A549 (cell line): ENCODE results near the gene HRH4. TPM values are rescaled to one million over a fixed set of nuclear protein-coding genes. Genes with fewer than 3 reads are reported as not detected.

Experiments
- ATAC-seq, 2 experiments: fragments of 200-7000 bp in 1 of 2; fragments of >200 bp in 1 of 2; cut with Nextera tagmentation in 1 of 2; cut with Tn5 transposase in 1 of 2; 3 replicates each; pipeline versions ENCODE4 v1.8.0 to v1.9.1; 2018 to 2020; ENCODE audit warnings: mild to moderate bottlenecking in 1 of 2, moderate library complexity in 1 of 2
- CTCF ChIA-PET: fragments of 300-600 bp; sonication (Branson Sonifier 250); formaldehyde crosslinking; extraction: SDS; loops from one replicate; lab custom pipeline; 2021; ENCODE audit warnings: antibody characterized with exemption, inconsistent platforms; lab: Yijun Ruan, JAX
- POLR2A ChIA-PET: fragments of 350-600 bp; formaldehyde crosslinking; extraction: SDS; loops from one replicate; lab custom pipeline; 2021; ENCODE audit warnings: antibody characterized with exemption, inconsistent platforms; lab: Yijun Ruan, JAX
- DNase-seq, 2 experiments: peaks; one replicate each; pipeline versions ENCODE4 v3.0.0 to v3.0.0-alpha.2; 2011 to 2016; ENCODE audit warnings: low read depth in 1 of 2, low spot score in 1 of 2
- FAIRE-seq: peaks from 2 replicates; lab custom pipeline; 2011; peaks lifted over from hg19 to GRCh38; lab: Jason Lieb, UNC
- H3K27ac ChIP-seq, 2 experiments: fragments of >200 bp; sonication (Bioruptor Twin); formaldehyde crosslinking; 3 replicates each; pipeline ENCODE4 v1.5.1; 2016 to 2017
- H3K4me1 ChIP-seq: fragments of >200 bp; sonication (Bioruptor Twin); formaldehyde crosslinking; 3 replicates; pipeline ENCODE4 v1.6.1; 2016
- H3K4me2 ChIP-seq: fragments of >200 bp; sonication (Bioruptor Twin); formaldehyde crosslinking; 3 replicates; pipeline ENCODE4 v1.6.1; 2016
- H3K4me3 ChIP-seq: fragments of >200 bp; sonication (Bioruptor Twin); formaldehyde crosslinking; 3 replicates; pipeline ENCODE4 v1.5.1; 2016
- H3K9me3 ChIP-seq: fragments of >200 bp; sonication (Bioruptor Twin); formaldehyde crosslinking; 3 replicates; pipeline ENCODE4 v1.6.1; 2016
- BCL3 ChIP-seq: fragments of >200 bp; sonication (Bioruptor Twin); formaldehyde crosslinking; IDR thresholded peaks from 3 replicates; pipeline ENCODE4 v1.6.1; 2016
- BHLHE40 ChIP-seq: IDR thresholded peaks from 2 replicates; pipeline ENCODE4 v1.6.1; 2012; ENCODE audit warnings: low read depth, low read length, inconsistent platforms
- CHD4 ChIP-seq: fragments of 200-600 bp; sonication (generic); IDR thresholded peaks from 2 replicates; pipeline ENCODE4 v1.6.1; 2016; ENCODE audit warnings: antibody characterized with exemption, mild to moderate bottlenecking, borderline replicate concordance
- EHMT2 ChIP-seq: fragments of 200-600 bp; sonication (generic); IDR thresholded peaks from 2 replicates; pipeline ENCODE4 v1.6.1; 2016; ENCODE audit warnings: antibody characterized with exemption, low read depth, mild to moderate bottlenecking, moderate library complexity
- ESRRA ChIP-seq: fragments of 150-350 bp; IDR thresholded peaks from 2 replicates; pipeline ENCODE4 v1.6.1; 2014; ENCODE audit warnings: mild to moderate bottlenecking, low read length, borderline replicate concordance
- FOSB ChIP-seq: fragments of 250-450 bp; sonication (Bioruptor Pico); IDR thresholded peaks from 2 replicates; pipeline ENCODE4 v1.5.0; 2020; ENCODE audit warnings: mild to moderate bottlenecking, moderate library complexity
- JUNB ChIP-seq: fragments of >200 bp; sonication (Bioruptor Twin); formaldehyde crosslinking; IDR thresholded peaks from 2 replicates; pipeline ENCODE4 v1.6.1; 2016
- NFE2L2 ChIP-seq: fragments of 150-350 bp; conservative IDR thresholded peaks from 2 replicates; pipeline ENCODE4 v1.6.1; 2014; ENCODE audit warnings: low read length
- NPAS2 ChIP-seq: fragments of 250-450 bp; sonication (Bioruptor Pico); IDR thresholded peaks from 2 replicates; pipeline ENCODE4 v1.8.0; 2022; ENCODE audit warnings: mild to moderate bottlenecking, moderate library complexity, borderline replicate concordance
- NR3C1 ChIP-seq: fragments of >200 bp; sonication (Bioruptor Twin); formaldehyde crosslinking; IDR thresholded peaks from 3 replicates; pipeline ENCODE4 v1.6.1; 2017
- PHF8 ChIP-seq: fragments of 200-600 bp; sonication (generic); IDR thresholded peaks from 2 replicates; pipeline ENCODE4 v1.6.1; 2016; ENCODE audit warnings: low read depth, mild to moderate bottlenecking, antibody characterized with exemption, moderate library complexity, borderline replicate concordance
- POLR2AphosphoS2 ChIP-seq: conservative IDR thresholded peaks from 2 replicates; pipeline ENCODE4 v1.6.1; 2012; ENCODE audit warnings: low read length, improper control_type of control experiment, inconsistent platforms
- RARB ChIP-seq: fragments of 250-450 bp; sonication (Bioruptor Pico); IDR thresholded peaks from 2 replicates; pipeline ENCODE4 v1.8.0; 2021; ENCODE audit warnings: mild to moderate bottlenecking, moderate library complexity
- RFX5 ChIP-seq: fragments of 450-650 bp; IDR thresholded peaks from 2 replicates; pipeline ENCODE4 v1.7.1; 2014; ENCODE audit warnings: antibody characterized with exemption, mild to moderate bottlenecking, moderate library complexity
- RNF2 ChIP-seq: fragments of 200-600 bp; sonication (generic); IDR thresholded peaks from 2 replicates; pipeline ENCODE4 v1.6.1; 2016; ENCODE audit warnings: low read depth, mild to moderate bottlenecking, antibody characterized with exemption, moderate library complexity, borderline replicate concordance
- TFCP2L1 ChIP-seq: fragments of 250-450 bp; sonication (Bioruptor Pico); IDR thresholded peaks from 2 replicates; pipeline ENCODE4 v1.5.0; 2021; ENCODE audit warnings: mild to moderate bottlenecking
- TP53 ChIP-seq: fragments of 250-450 bp; sonication (Bioruptor Pico); IDR thresholded peaks from 2 replicates; pipeline ENCODE4 v1.5.0; 2021; ENCODE audit warnings: mild to moderate bottlenecking, moderate library complexity
- USF2 ChIP-seq: fragments of 450-650 bp; IDR thresholded peaks from 2 replicates; pipeline ENCODE4 v1.6.1; 2014; ENCODE audit warnings: antibody characterized with exemption
- ZSCAN20 ChIP-seq: fragments of 250-450 bp; sonication (Bioruptor Pico); IDR thresholded peaks from 2 replicates; pipeline ENCODE4 v1.8.0; 2022; ENCODE audit warnings: mild to moderate bottlenecking, moderate library complexity
- WGBS: methylation state at CpG from one replicate; pipeline ENCODE4 v1.1.6; 2017; ENCODE audit errors: missing lambda C conversion rate; 5-methylcytosine and 5-hydroxymethylcytosine counted together
- polyA plus RNA-seq, 4 experiments: library from polyadenylated mRNA; depleted of rRNA in 3 of 4; stranded (reverse); fragments of >200 nt; fragmentation: RNase III in 1 of 4; extraction: RNeasy Plus Mini Kit Qiagen cat#74134 plus additional on column Dnase treatment in 1 of 4; gene quantifications; 2 replicates in 3 of 4; 3 replicates in 1 of 4; pipeline ENCODE4 v1.2.3, GENCODE V29; 2011 to 2017
- TF ChIP-seq, protein P1 (sequence below): IDR thresholded peaks from 2 replicates; pipeline ENCODE4 v1.6.1; 2012
- TF ChIP-seq, protein P2 (sequence below): fragments of 150-350 bp; IDR thresholded peaks from 2 replicates; pipeline ENCODE4 v1.6.1; 2014; ENCODE audit warnings: low read depth, mild to moderate bottlenecking, low read length

HRH4 gene
- polyA plus RNA-seq, 2 of the 4 experiments (the other 2 are of a cell fraction): 0.04 to 0.08 TPM

DNA sequence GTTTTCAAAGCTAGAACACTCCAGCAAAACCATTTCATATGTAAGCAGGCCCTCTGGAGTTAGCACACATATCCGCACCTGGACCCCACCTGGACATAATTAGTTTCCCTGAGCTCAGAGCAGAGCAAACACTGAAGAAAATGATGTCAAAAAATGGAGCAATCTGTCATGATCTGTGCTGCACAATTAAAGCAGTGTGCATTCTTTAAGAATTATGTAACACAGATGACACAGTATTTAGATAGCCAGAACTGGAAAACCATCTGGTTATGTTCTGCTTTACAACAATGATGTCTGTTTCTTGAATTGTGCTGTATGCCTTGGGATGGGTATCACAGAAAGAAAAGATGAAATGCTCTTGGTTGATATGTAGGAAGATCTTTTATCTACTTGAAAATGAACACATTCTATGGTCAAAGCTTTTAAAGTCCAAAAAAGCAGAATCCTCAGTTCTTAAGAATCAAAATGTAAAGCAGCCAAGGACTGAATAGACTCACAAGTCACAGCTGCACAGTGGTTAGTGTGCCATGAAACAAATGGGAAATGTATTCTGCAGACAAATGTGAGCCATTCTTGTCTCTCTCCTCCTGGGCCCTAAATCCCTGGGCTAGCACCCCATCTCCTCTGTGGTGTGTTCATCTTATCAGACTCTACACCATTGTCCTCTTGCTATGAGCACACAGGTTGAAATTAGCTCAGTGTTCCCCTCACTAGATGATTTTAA is 36.8 kb downstream of the HRH4 start:
- H3K27ac ChIP-seq: no peak overlapping the region
- TF ChIP-seq NPAS2 (CRISPR knock-in tag) (no peak), EHMT2 (no peak), RNF2 (no peak)
- no peak for FAIRE-seq
- ChIA-PET CTCF (interaction anchor here (0.9 kb wide), 2 partner anchors 9 to 10 kb away, joined by 3 read pairs; no protein-coding TSS in a partner anchor), POLR2A (no interaction called here)
- no peak overlapping the region for H3K4me2 ChIP-seq
- H3K4me1 ChIP-seq: no peaks in the 10 kb centered on the region
- DNase-seq: no peak
- no peaks in the 10 kb centered on the region for H3K9me3 ChIP-seq
- 50% methylated on average over 1 of the region's 1 CpG for WGBS
- no peak overlapping the region for H3K4me3 ChIP-seq
- ATAC-seq: no peak

DNA sequence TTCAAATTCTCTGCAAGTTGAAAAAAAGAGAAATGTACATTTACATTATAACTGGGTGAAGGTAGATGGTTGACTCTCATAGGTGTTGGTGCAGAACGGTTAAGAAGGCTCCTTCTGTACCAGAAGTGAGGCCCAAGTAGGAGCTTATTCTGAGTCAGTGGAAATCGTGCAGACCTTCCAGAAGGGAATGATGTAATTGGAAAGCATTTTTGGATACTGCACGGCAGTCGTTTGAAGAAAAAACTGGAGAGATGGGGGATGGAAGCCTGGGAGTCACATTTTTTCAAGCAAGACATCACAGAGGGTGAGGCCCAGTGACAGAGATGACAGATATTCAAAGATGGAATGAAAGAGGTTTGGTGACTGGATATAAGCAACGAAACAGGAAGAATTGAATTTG is 39.4 kb downstream of the HRH4 start:
- Histone ChIP-seq H3K4me3 (no peak overlapping the region), H3K4me1 (no peaks in the 10 kb centered on the region), H3K27ac (no peak overlapping the region), H3K4me2 (no peak overlapping the region), H3K9me3 (no peaks in the 10 kb centered on the region)
- ChIA-PET POLR2A (no interaction called here), CTCF (interaction anchor here (1.2 to 2.1 kb wide), 2 partner anchors 10 to 14 kb away, joined by 3 to 8 read pairs; no protein-coding TSS in a partner anchor)
- DNase-seq (no peak), ATAC-seq (no peak), FAIRE-seq (no peak)
- WGBS: 48% methylated on average over 5 of the region's 5 CpGs
- TF ChIP-seq BHLHE40: no peak
- TF ChIP-seq NR3C1: no peak
- TF ChIP-seq TP53 (CRISPR knock-in tag): no peak
- TF ChIP-seq POLR2AphosphoS2: no peak

GRCh38 chr18:24500217-24500616 is 39.8 kb downstream of the HRH4 start:
- no peak overlapping the region for H3K4me2 ChIP-seq
- no peak for ATAC-seq
- 41% methylated on average over 2 of the region's 2 CpGs for WGBS
- CTCF ChIA-PET: interaction anchor here (1.2 to 2.1 kb wide), 3 partner anchors 11 to 14 kb away, joined by 3 to 8 read pairs (median 3); no protein-coding TSS in a partner anchor
- no peaks in the 10 kb centered on the region for H3K9me3 ChIP-seq
- TF ChIP-seq TP53 (CRISPR knock-in tag): no peak
- no peak for TF ChIP-seq PHF8
- no peak for TF ChIP-seq ESRRA
- TF ChIP-seq, protein P1, sequence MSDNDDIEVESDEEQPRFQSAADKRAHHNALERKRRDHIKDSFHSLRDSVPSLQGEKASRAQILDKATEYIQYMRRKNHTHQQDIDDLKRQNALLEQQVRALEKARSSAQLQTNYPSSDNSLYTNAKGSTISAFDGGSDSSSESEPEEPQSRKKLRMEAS: no peak
- no peak for TF ChIP-seq FOSB (CRISPR knock-in tag)
- no peak for TF ChIP-seq RFX5
- TF ChIP-seq TFCP2L1 (CRISPR knock-in tag): no peak
- TF ChIP-seq EHMT2: no peak
- no peak for TF ChIP-seq RNF2
- no peak for TF ChIP-seq USF2
- no peak for TF ChIP-seq BCL3
- no peak for TF ChIP-seq JUNB
- no peak for TF ChIP-seq CHD4
- no peak for TF ChIP-seq RARB (CRISPR knock-in tag)
- TF ChIP-seq NFE2L2: no peak
- no peak for TF ChIP-seq NR3C1
- no peak for TF ChIP-seq ZSCAN20 (CRISPR knock-in tag)
- TF ChIP-seq, protein P2, sequence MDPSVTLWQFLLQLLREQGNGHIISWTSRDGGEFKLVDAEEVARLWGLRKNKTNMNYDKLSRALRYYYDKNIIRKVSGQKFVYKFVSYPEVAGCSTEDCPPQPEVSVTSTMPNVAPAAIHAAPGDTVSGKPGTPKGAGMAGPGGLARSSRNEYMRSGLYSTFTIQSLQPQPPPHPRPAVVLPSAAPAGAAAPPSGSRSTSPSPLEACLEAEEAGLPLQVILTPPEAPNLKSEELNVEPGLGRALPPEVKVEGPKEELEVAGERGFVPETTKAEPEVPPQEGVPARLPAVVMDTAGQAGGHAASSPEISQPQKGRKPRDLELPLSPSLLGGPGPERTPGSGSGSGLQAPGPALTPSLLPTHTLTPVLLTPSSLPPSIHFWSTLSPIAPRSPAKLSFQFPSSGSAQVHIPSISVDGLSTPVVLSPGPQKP: no peak
- POLR2A ChIA-PET: no interaction called here
- H3K4me3 ChIP-seq: no peak overlapping the region
- DNase-seq: no peak
- H3K27ac ChIP-seq: no peak overlapping the region
- no peak for FAIRE-seq
- H3K4me1 ChIP-seq: no peaks in the 10 kb centered on the region
